ENCODE measurements around the gene SERPINA12. TPM values are rescaled to one million over a fixed set of nuclear protein-coding genes. Genes with fewer than 3 reads are reported as not detected.

Gene SERPINA12
- total and polyA plus RNA-seq, 2 of the 13 experiments (the other 11 are each of a cell fraction or from before 2014, with no cell fraction given): 0.08 TPM; not detected in 1

DNA sequence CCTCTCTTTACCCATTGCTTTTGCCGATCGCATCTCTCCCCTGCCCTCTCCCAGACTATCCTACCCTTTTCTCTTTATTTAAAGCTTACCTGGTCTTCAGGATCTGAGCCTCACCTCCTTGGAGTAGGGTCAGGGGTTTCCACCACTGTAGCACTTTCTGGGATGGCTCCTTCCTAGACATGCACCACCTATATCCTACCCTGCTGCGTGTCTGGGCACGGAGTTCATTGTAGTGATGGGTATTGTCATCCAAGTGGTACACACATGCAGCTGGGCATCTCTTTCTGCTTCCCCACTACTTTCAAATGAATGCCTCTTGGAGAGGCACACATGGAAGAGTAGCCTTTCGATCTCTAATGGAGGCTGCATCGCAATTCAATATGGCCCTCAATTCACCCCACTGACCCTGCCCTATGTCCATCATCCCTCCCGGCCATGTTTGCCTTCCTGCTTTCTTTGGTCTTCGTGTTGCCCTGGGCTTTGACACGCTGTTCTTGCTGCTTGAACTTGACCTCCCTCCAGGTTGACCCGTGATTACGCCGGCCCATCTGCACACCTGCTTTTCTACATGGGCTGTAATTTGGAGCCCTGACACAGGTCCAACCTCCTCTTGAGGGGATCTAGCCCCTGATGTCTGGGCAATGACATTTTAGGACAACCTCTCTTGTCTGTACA is 67.6 kb downstream of the SERPINA12 start (continued):
- TF ChIP-seq ZNF333 (CRISPR knock-in tag; IDR thresholded peaks at IDR 0.05; ENCODE audit: borderline replicate concordance) (no peak), ZNF737 (CRISPR knock-in tag; IDR thresholded peaks at IDR 0.05; ENCODE audit: borderline replicate concordance) (no peak), ARID2 (CRISPR knock-in tag; IDR thresholded peaks at IDR 0.05; ENCODE audit: borderline replicate concordance) (no peak), ATF7 (IDR thresholded peaks at IDR 0.05) (no peak), ATF7 (CRISPR knock-in tag; IDR thresholded peaks at IDR 0.05) (no peak), CHD4 (IDR thresholded peaks at IDR 0.05; ENCODE audit: borderline replicate concordance, low read length) (no peak), CEBPG (CRISPR knock-in tag; IDR thresholded peaks at IDR 0.05) (no peak), ZNF704 (CRISPR knock-in tag; IDR thresholded peaks at IDR 0.05; ENCODE audit: borderline replicate concordance) (no peak), ZNF776 (CRISPR knock-in tag; IDR thresholded peaks at IDR 0.05) (no peak), ZBTB4 (CRISPR knock-in tag; IDR thresholded peaks at IDR 0.05; ENCODE audit: borderline replicate concordance) (no peak), RARA (CRISPR knock-in tag; IDR thresholded peaks at IDR 0.05) (peak; percentile 49), NFIB (CRISPR knock-in tag; IDR thresholded peaks at IDR 0.05; ENCODE audit: borderline replicate concordance) (no peak), ZBTB8A (CRISPR knock-in tag; IDR thresholded peaks at IDR 0.05; ENCODE audit: borderline replicate concordance, low read depth) (no peak), TCF12 (IDR thresholded peaks at IDR 0.05) (no peak), TCF12 (CRISPR knock-in tag; IDR thresholded peaks at IDR 0.05) (no peak), ZNF234 (CRISPR knock-in tag; conservative IDR thresholded peaks at IDR 0.05) (no peak)
- TF ChIP-seq, protein P1, sequence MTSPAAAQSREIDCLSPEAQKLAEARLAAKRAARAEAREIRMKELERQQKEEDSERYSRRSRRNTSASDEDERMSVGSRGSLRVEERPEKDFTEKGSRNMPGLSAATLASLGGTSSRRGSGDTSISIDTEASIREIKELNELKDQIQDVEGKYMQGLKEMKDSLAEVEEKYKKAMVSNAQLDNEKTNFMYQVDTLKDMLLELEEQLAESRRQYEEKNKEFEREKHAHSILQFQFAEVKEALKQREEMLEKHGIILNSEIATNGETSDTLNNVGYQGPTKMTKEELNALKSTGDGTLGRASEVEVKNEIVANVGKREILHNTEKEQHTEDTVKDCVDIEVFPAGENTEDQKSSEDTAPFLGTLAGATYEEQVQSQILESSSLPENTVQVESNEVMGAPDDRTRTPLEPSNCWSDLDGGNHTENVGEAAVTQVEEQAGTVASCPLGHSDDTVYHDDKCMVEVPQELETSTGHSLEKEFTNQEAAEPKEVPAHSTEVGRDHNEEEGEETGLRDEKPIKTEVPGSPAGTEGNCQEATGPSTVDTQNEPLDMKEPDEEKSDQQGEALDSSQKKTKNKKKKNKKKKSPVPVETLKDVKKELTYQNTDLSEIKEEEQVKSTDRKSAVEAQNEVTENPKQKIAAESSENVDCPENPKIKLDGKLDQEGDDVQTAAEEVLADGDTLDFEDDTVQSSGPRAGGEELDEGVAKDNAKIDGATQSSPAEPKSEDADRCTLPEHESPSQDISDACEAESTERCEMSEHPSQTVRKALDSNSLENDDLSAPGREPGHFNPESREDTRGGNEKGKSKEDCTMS (CRISPR knock-in tag; conservative IDR thresholded peaks at IDR 0.05): no peak
- TF ChIP-seq, protein P2, sequence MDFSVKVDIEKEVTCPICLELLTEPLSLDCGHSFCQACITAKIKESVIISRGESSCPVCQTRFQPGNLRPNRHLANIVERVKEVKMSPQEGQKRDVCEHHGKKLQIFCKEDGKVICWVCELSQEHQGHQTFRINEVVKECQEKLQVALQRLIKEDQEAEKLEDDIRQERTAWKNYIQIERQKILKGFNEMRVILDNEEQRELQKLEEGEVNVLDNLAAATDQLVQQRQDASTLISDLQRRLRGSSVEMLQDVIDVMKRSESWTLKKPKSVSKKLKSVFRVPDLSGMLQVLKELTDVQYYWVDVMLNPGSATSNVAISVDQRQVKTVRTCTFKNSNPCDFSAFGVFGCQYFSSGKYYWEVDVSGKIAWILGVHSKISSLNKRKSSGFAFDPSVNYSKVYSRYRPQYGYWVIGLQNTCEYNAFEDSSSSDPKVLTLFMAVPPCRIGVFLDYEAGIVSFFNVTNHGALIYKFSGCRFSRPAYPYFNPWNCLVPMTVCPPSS (IDR thresholded peaks at IDR 0.05): no peak
- TF ChIP-seq, protein P3, sequence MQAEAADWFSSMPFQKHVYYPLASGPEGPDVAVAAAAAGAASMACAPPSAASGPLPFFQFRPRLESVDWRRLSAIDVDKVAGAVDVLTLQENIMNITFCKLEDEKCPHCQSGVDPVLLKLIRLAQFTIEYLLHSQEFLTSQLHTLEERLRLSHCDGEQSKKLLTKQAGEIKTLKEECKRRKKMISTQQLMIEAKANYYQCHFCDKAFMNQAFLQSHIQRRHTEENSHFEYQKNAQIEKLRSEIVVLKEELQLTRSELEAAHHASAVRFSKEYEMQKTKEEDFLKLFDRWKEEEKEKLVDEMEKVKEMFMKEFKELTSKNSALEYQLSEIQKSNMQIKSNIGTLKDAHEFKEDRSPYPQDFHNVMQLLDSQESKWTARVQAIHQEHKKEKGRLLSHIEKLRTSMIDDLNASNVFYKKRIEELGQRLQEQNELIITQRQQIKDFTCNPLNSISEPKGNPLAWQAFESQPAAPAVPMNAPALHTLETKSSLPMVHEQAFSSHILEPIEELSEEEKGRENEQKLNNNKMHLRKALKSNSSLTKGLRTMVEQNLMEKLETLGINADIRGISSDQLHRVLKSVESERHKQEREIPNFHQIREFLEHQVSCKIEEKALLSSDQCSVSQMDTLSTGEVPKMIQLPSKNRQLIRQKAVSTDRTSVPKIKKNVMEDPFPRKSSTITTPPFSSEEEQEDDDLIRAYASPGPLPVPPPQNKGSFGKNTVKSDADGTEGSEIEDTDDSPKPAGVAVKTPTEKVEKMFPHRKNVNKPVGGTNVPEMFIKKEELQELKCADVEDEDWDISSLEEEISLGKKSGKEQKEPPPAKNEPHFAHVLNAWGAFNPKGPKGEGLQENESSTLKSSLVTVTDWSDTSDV (CRISPR knock-in tag; IDR thresholded peaks at IDR 0.05): no peak

Data from HepG2 (cell line).